IMR-90 (cell line): ENCODE data around the gene ST6GALNAC3. TPM values are rescaled to one million over a fixed set of nuclear protein-coding genes. Genes with fewer than 3 reads are reported as not detected.

Experiments used
- ATAC-seq: fragments of 200-7000 bp; cut with Tn5 transposase; 2 replicates; pipeline ENCODE4 v1.9.1; 2020; ENCODE audit warnings: low read depth, mild to moderate bottlenecking, moderate library complexity
- BruUV-seq: library from RNA; stranded (reverse); fragments of 400-500 nt; replicated peaks from 2 replicates; lab custom pipeline; 2021; lab: Mats Ljungman, UMichigan
- CTCF ChIA-PET: fragments of 300-600 bp; formaldehyde crosslinking; extraction: SDS; loops from one replicate; lab custom pipeline; 2021; ENCODE audit warnings: antibody characterized with exemption; lab: Yijun Ruan, JAX
- POLR2A ChIA-PET: fragments of 300-600 bp; sonication (Branson Sonifier 250); formaldehyde crosslinking; loops from one replicate; lab custom pipeline; 2022; ENCODE audit warnings: antibody characterized with exemption; ENCODE audit not compliant: unreplicated experiment; lab: Charles Lee
- DNase-seq: peaks from one replicate; pipeline ENCODE4 v3.0.0; 2013
- H2AFZ ChIP-seq: replicated peaks from 2 replicates; pipeline ENCODE3; 2013; ENCODE audit warnings: low read length, mild to moderate bottlenecking; ENCODE audit not compliant: poor library complexity
- H2AK5ac ChIP-seq: 2 replicates; pipeline ENCODE4 v1.6.1; 2013; ENCODE audit warnings: low read depth, low read length, inconsistent platforms
- H2AK9ac ChIP-seq: replicated peaks from 2 replicates; pipeline ENCODE3; 2013; ENCODE audit warnings: mild to moderate bottlenecking, low read depth, low read length, moderate library complexity; ENCODE audit not compliant: poor library complexity
- H2BK120ac ChIP-seq: 2 replicates; pipeline ENCODE4 v1.6.1; 2013; ENCODE audit warnings: low read depth, low read length, inconsistent platforms
- H2BK15ac ChIP-seq: 3 replicates; pipeline ENCODE4 v1.6.1; 2013; ENCODE audit warnings: low read depth, low read length, inconsistent platforms
- H2BK20ac ChIP-seq: 2 replicates; pipeline ENCODE4 v1.6.1; 2013; ENCODE audit warnings: low read depth, mild to moderate bottlenecking, inconsistent platforms, low read length, moderate library complexity
- H2BK5ac ChIP-seq: 2 replicates; pipeline ENCODE4 v1.6.1; 2013; ENCODE audit warnings: mild to moderate bottlenecking, low read depth, low read length, inconsistent platforms; ENCODE audit not compliant: poor library complexity, severe bottlenecking
- H3K14ac ChIP-seq: replicated peaks from 2 replicates; pipeline ENCODE4 v1.6.1; 2013; ENCODE audit warnings: low read depth, low read length, inconsistent platforms
- H3K18ac ChIP-seq: 2 replicates; pipeline ENCODE4 v1.6.1; 2013; ENCODE audit warnings: low read depth, low read length, control low read depth
- H3K23ac ChIP-seq: 2 replicates; pipeline ENCODE4 v1.6.1; 2013; ENCODE audit warnings: low read depth, low read length, inconsistent platforms
- H3K27ac ChIP-seq: 2 replicates; pipeline ENCODE4 v1.5.1; 2013; ENCODE audit warnings: mild to moderate bottlenecking, control low read depth, low read length; ENCODE audit not compliant: insufficient read depth
- H3K27me3 ChIP-seq: 2 replicates; pipeline ENCODE4 v1.6.1; 2013; ENCODE audit warnings: low read length; ENCODE audit not compliant: control insufficient read depth, insufficient read depth
- H3K36me3 ChIP-seq: 2 replicates; pipeline ENCODE4 v1.6.1; 2013; ENCODE audit warnings: low read length, mixed read lengths; ENCODE audit not compliant: control insufficient read depth, insufficient read depth
- H3K4ac ChIP-seq: 2 replicates; pipeline ENCODE4 v1.6.1; 2013; ENCODE audit warnings: low read depth, low read length, inconsistent platforms
- H3K4me1 ChIP-seq: 2 replicates; pipeline ENCODE4 v1.6.1; 2013; ENCODE audit warnings: low read length, mixed read lengths; ENCODE audit not compliant: control insufficient read depth, insufficient read depth
- H3K4me2 ChIP-seq: 2 replicates; pipeline ENCODE4 v1.6.1; 2013; ENCODE audit warnings: low read depth, mild to moderate bottlenecking, control low read depth, low read length, moderate library complexity
- H3K4me3 ChIP-seq: 2 replicates; pipeline ENCODE4 v1.5.1; 2013; ENCODE audit warnings: low read depth, mild to moderate bottlenecking, control low read depth, low read length, moderate library complexity; ENCODE audit not compliant: insufficient read depth
- H3K56ac ChIP-seq: 2 replicates; pipeline ENCODE4 v1.6.1; 2013; ENCODE audit warnings: low read length, inconsistent platforms; ENCODE audit not compliant: insufficient read depth; ENCODE audit errors: extremely low read depth
- H3K79me1 ChIP-seq, 2 experiments: 2 replicates each; pipeline ENCODE4 v1.6.1; 2013; ENCODE audit warnings: low read length in 2 of 2, inconsistent platforms in 1 of 2, low read depth in 1 of 2
- H3K9ac ChIP-seq: 2 replicates; pipeline ENCODE4 v1.6.1; 2013; ENCODE audit warnings: low read depth, low read length, control low read depth
- H3K9me1 ChIP-seq: 2 replicates; pipeline ENCODE4 v1.6.1; 2013; ENCODE audit warnings: low read length, inconsistent platforms; ENCODE audit not compliant: insufficient read depth
- H3K9me3 ChIP-seq: 2 replicates; pipeline ENCODE4 v1.6.1; 2013; ENCODE audit warnings: low read length; ENCODE audit not compliant: control insufficient read depth, insufficient read depth
- H4K20me1 ChIP-seq: 2 replicates; pipeline ENCODE4 v1.6.1; 2013; ENCODE audit warnings: low read length, inconsistent platforms; ENCODE audit not compliant: insufficient read depth
- H4K5ac ChIP-seq: 2 replicates; pipeline ENCODE4 v1.6.1; 2013; ENCODE audit warnings: mild to moderate bottlenecking, low read depth, low read length, control low read depth
- H4K8ac ChIP-seq, 2 experiments: 2 replicates each; pipeline ENCODE4 v1.6.1; 2013; ENCODE audit warnings: low read depth in 2 of 2, low read length in 2 of 2, control low read depth in 1 of 2, inconsistent platforms in 1 of 2
- H4K91ac ChIP-seq: 2 replicates; pipeline ENCODE4 v1.6.1; 2013; ENCODE audit warnings: low read depth, low read length, inconsistent platforms; ENCODE audit not compliant: insufficient read depth
- BHLHE40 ChIP-seq: fragments of 150-350 bp; IDR thresholded peaks from 2 replicates; pipeline ENCODE4 v1.6.1; 2016; ENCODE audit warnings: mild to moderate bottlenecking, low read depth, low read length
- CEBPB ChIP-seq: IDR thresholded peaks from 2 replicates; pipeline ENCODE4 v1.6.1; 2012; ENCODE audit warnings: low read depth, low read length, improper control_type of control experiment
- CHD1 ChIP-seq: IDR thresholded peaks from 2 replicates; pipeline ENCODE4 v1.6.1; 2012; ENCODE audit warnings: low read depth, low read length, improper control_type of control experiment
- FOS ChIP-seq: fragments of 150-350 bp; IDR thresholded peaks from 2 replicates; pipeline ENCODE4 v1.6.1; 2016; ENCODE audit warnings: low read depth, low read length
- MAFK ChIP-seq: IDR thresholded peaks from 2 replicates; pipeline ENCODE4 v1.6.1; 2012; ENCODE audit warnings: low read depth, low read length, improper control_type of control experiment
- MAZ ChIP-seq: IDR thresholded peaks from 2 replicates; pipeline ENCODE4 v1.6.1; 2012; ENCODE audit warnings: low read depth, mild to moderate bottlenecking, low read length, improper control_type of control experiment, moderate library complexity, borderline replicate concordance
- NFE2L2 ChIP-seq: fragments of 150-350 bp; IDR thresholded peaks from 2 replicates; pipeline ENCODE4 v1.6.1; 2016; ENCODE audit warnings: low read depth, mild to moderate bottlenecking, low read length
- POLR2A ChIP-seq: IDR thresholded peaks from 2 replicates; pipeline ENCODE4 v1.6.1; 2012; ENCODE audit warnings: mild to moderate bottlenecking, low read depth, low read length
- RAD21 ChIP-seq: IDR thresholded peaks from 2 replicates; pipeline ENCODE4 v1.6.1; 2012; ENCODE audit warnings: low read length, improper control_type of control experiment
- RCOR1 ChIP-seq: IDR thresholded peaks from 2 replicates; pipeline ENCODE4 v1.6.1; 2012; ENCODE audit warnings: mild to moderate bottlenecking, low read length, improper control_type of control experiment; ENCODE audit not compliant: insufficient replicate concordance
- RFX5 ChIP-seq: IDR thresholded peaks from 2 replicates; pipeline ENCODE4 v1.8.0; 2012; ENCODE audit warnings: low read depth, mild to moderate bottlenecking, low read length, moderate library complexity
- SMC3 ChIP-seq: fragments of 150-350 bp; IDR thresholded peaks from 2 replicates; pipeline ENCODE4 v1.6.1; 2016; ENCODE audit warnings: low read depth, mild to moderate bottlenecking, antibody characterized with exemption, low read length, moderate library complexity
- dilution Hi-C: fragments of 300-500 bp; cut with HindIII; formaldehyde crosslinking; loops from one replicate; pipeline ENCODE4 v1.14.3; 2018; ENCODE audit warnings: low sequenced_read_pairs; ENCODE audit not compliant: unreplicated experiment
- in situ Hi-C: fragments of 300-500 bp; cut with MboI; formaldehyde crosslinking; loops from 3 replicates; pipeline ENCODE4 v1.14.3; 2019; ENCODE audit warnings: low sequenced_read_pairs, inconsistent platforms, mixed read lengths
- intact Hi-C: fragments of 100-400 bp; cut with micrococcal nuclease; formaldehyde crosslinking; loops from 2 replicates; pipeline ENCODE4 v1.10.0; 2022
- polyA plus RNA-seq, 3 experiments: library from polyadenylated mRNA; depleted of rRNA; stranded (reverse); fragments of >200 nt; gene quantifications; 2 replicates each; pipeline ENCODE4 v1.2.3, GENCODE V29; 2012; ENCODE audit warnings: low replicate concordance in 1 of 3
- total RNA-seq: library from RNA; depleted of rRNA; stranded (reverse); fragments of >200 nt; gene quantifications from 2 replicates; pipeline ENCODE4 v1.2.3, GENCODE V29; 2012
- TF ChIP-seq, protein P1 (sequence below): conservative IDR thresholded peaks from 2 replicates; pipeline ENCODE4 v1.5.1; 2012; ENCODE audit warnings: mild to moderate bottlenecking, low read depth, low read length, improper control_type of control experiment
- TF ChIP-seq, protein P2 (sequence below): fragments of 150-350 bp; IDR thresholded peaks from 2 replicates; pipeline ENCODE4 v1.6.1; 2016; ENCODE audit warnings: low read depth, mild to moderate bottlenecking, low read length, moderate library complexity, borderline replicate concordance
- TF ChIP-seq, protein P3 (sequence below): fragments of 150-350 bp; IDR thresholded peaks from 2 replicates; pipeline ENCODE4 v1.6.1; 2017; ENCODE audit warnings: mild to moderate bottlenecking, antibody characterized with exemption, low read length, low read depth

The ST6GALNAC3 gene
- total and polyA plus RNA-seq, 2 of the 4 experiments (the other 2 are of a cell fraction): 0.65 to 1.3 TPM

DNA sequence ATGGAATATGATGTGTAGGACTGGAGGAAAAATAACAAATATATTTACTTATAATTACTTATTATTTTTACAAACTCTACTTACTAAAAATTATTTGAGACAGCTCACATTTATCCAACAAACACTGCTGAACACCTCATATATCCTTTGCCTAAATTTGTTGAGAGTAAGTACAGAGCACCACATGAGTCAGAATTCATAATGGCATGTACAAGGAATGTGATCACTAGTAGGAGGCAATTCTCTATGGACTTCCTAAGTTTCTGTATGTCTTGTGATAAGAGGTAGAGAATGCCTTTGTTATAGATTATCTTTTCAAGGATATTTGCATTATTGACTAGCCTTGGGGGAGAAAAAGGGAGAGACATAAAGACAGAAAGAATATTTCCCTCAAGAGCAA is 8.2 kb upstream of the ST6GALNAC3 start:
- dilution Hi-C loops: no loop called here
- H3K27ac ChIP-seq: no peak overlapping the region

More for the DNA sequence above, 8.2 kb upstream of the ST6GALNAC3 start:
- no peaks in the 10 kb centered on the region for H3K27me3 ChIP-seq
- ChIA-PET POLR2A (interaction anchor here (0.5 kb wide), 1 partner anchor 1558 kb away, joined by 3 read pairs; no protein-coding TSS in a partner anchor), CTCF (no interaction called here)
- no peak overlapping the region for H2BK20ac ChIP-seq
- no peaks in the 10 kb centered on the region for H3K36me3 ChIP-seq
- H3K9ac ChIP-seq: no peak overlapping the region
- H4K20me1 ChIP-seq: no peaks in the 10 kb centered on the region
- BruUV-seq: no TSS peak
- no peak overlapping the region for H2BK5ac ChIP-seq
- no peak overlapping the region for H3K56ac ChIP-seq
- no peaks in the 10 kb centered on the region for H3K79me1 ChIP-seq
- H3K18ac ChIP-seq: no peak overlapping the region
- H2AK9ac ChIP-seq: no peak overlapping the region
- no peak overlapping the region for H3K14ac ChIP-seq
- no peak overlapping the region for H4K5ac ChIP-seq
- H4K8ac ChIP-seq: peak overlapping the region in 1 of 2 experiments; percentile 63; a peak in 1 of 4 replicates
- no peak overlapping the region for H3K4ac ChIP-seq
- no peak overlapping the region for H4K91ac ChIP-seq
- H3K23ac ChIP-seq: no peak overlapping the region
- no peaks in the 10 kb centered on the region for H3K9me3 ChIP-seq
- no peak overlapping the region for H2BK15ac ChIP-seq
- in situ Hi-C loops: no loop called here
- no peak overlapping the region for H3K4me2 ChIP-seq
- DNase-seq (peak; percentile 67), ATAC-seq (peak; percentile 89)
- intact Hi-C loops: no loop called here
- no peak overlapping the region for H2AFZ ChIP-seq
- no peak overlapping the region for H3K4me3 ChIP-seq
- no peak overlapping the region for H2BK120ac ChIP-seq
- H3K9me1 ChIP-seq: peaks cover 3% of the 10 kb centered on the region; the same call in 1 of the 2 replicates
- TF ChIP-seq CEBPB (no peak), FOS (no peak), RAD21 (no peak), RFX5 (no peak), SMC3 (no peak), RCOR1 (no peak), POLR2A (no peak), MAZ (no peak), MAFK (no peak), BHLHE40 (no peak), CHD1 (no peak), NFE2L2 (no peak)
- TF ChIP-seq, protein P1, sequence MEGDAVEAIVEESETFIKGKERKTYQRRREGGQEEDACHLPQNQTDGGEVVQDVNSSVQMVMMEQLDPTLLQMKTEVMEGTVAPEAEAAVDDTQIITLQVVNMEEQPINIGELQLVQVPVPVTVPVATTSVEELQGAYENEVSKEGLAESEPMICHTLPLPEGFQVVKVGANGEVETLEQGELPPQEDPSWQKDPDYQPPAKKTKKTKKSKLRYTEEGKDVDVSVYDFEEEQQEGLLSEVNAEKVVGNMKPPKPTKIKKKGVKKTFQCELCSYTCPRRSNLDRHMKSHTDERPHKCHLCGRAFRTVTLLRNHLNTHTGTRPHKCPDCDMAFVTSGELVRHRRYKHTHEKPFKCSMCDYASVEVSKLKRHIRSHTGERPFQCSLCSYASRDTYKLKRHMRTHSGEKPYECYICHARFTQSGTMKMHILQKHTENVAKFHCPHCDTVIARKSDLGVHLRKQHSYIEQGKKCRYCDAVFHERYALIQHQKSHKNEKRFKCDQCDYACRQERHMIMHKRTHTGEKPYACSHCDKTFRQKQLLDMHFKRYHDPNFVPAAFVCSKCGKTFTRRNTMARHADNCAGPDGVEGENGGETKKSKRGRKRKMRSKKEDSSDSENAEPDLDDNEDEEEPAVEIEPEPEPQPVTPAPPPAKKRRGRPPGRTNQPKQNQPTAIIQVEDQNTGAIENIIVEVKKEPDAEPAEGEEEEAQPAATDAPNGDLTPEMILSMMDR: no peak
- TF ChIP-seq, protein P2, sequence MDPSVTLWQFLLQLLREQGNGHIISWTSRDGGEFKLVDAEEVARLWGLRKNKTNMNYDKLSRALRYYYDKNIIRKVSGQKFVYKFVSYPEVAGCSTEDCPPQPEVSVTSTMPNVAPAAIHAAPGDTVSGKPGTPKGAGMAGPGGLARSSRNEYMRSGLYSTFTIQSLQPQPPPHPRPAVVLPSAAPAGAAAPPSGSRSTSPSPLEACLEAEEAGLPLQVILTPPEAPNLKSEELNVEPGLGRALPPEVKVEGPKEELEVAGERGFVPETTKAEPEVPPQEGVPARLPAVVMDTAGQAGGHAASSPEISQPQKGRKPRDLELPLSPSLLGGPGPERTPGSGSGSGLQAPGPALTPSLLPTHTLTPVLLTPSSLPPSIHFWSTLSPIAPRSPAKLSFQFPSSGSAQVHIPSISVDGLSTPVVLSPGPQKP: no peak
- TF ChIP-seq, protein P3, sequence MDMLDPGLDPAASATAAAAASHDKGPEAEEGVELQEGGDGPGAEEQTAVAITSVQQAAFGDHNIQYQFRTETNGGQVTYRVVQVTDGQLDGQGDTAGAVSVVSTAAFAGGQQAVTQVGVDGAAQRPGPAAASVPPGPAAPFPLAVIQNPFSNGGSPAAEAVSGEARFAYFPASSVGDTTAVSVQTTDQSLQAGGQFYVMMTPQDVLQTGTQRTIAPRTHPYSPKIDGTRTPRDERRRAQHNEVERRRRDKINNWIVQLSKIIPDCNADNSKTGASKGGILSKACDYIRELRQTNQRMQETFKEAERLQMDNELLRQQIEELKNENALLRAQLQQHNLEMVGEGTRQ: no peak
- H3K4me1 ChIP-seq: peaks cover 4% of the 10 kb centered on the region
- H2AK5ac ChIP-seq: no peak overlapping the region
